GM18870 (cell line): Measurements from ENCODE around the gene KLF4.

Source experiments
- ATAC-seq: cut with Tn5 transposase; IDR thresholded peaks from one replicate; pipeline ENCODE4 v1.9.1; 2021; ENCODE audit warnings: moderate library complexity; ENCODE audit not compliant: unreplicated experiment

The KLF4 gene

GRCh38 chr9:107488375-107489143, 1.0 kb downstream of the KLF4 start:
- ATAC-seq: no peak

GRCh38 chr9:107487521-107488374, 1.8 kb downstream of the KLF4 start:
- no peak for ATAC-seq

- ATAC-seq: no peak
These were observed 2.7 kb downstream of the KLF4 start for GRCh38 chr9:107486674-107487520.

GRCh38 chr9:107485458-107486043, 4.0 kb downstream of the KLF4 start:
- no peak for ATAC-seq

GRCh38 chr9:107484117-107484723, 5.3 kb downstream of the KLF4 start:
- peak; percentile 63 for ATAC-seq

- ATAC-seq: no peak
These were observed 5.9 kb downstream of the KLF4 start for GRCh38 chr9:107483666-107484065.

- no peak for ATAC-seq
These were observed 8.5 kb downstream of the KLF4 start for GRCh38 chr9:107481035-107481434.

GRCh38 chr9:107480386-107480789, 9.2 kb downstream of the KLF4 start:
- ATAC-seq: no peak

GRCh38 chr9:107478805-107479204, 10.8 kb downstream of the KLF4 start:
- ATAC-seq: no peak

GRCh38 chr9:107474124-107474523, 15.4 kb downstream of the KLF4 start:
- ATAC-seq: no peak

GRCh38 chr9:107472581-107473340, 16.8 kb downstream of the KLF4 start:
- no peak for ATAC-seq

- ATAC-seq: no peak
These were observed 18.0 kb downstream of the KLF4 start for GRCh38 chr9:107471552-107471951.

- no peak for ATAC-seq
These were observed 22.2 kb downstream of the KLF4 start for GRCh38 chr9:107467416-107467815.

GRCh38 chr9:107466826-107467225, 22.7 kb downstream of the KLF4 start:
- no peak for ATAC-seq

- ATAC-seq: no peak
These were observed 23.8 kb downstream of the KLF4 start for GRCh38 chr9:107465467-107466451.

GRCh38 chr9:107464516-107464915, 25.1 kb downstream of the KLF4 start:
- ATAC-seq: no peak

- no peak for ATAC-seq
These were observed 26.9 kb downstream of the KLF4 start for GRCh38 chr9:107462691-107463090.
